Esophagus squamous epithelium (tissue), 5 donors: ENCODE results near the gene PLA2G4F. TPM values are rescaled to one million over a fixed set of nuclear protein-coding genes. Genes with fewer than 3 reads are reported as not detected.
A peak's percentile ranks its signal among the peaks of the same experiment; 100 is the strongest.

Source experiments
- DNase-seq: peaks from one replicate; lab custom pipeline; 2025; lab: John Stamatoyannopoulos, UW
- H3K27ac ChIP-seq, 4 donors: fragments of 200-600 bp; sonication (generic); one replicate each; pipeline ENCODE4 v1.5.1; 2016 to 2019; ENCODE audit warnings: mild to moderate bottlenecking in 1 of 4
- H3K27me3 ChIP-seq, 4 donors: fragments of 200-600 bp; sonication (generic); 1 replicate in 3 of 4; 2 replicates in 1 of 4; pipeline versions ENCODE4 v1.5.1 to v1.6.0; 2017 to 2021; ENCODE audit warnings: antibody characterized with exemption in 1 of 4
- H3K36me3 ChIP-seq, 3 donors: fragments of 200-600 bp; sonication (generic); one replicate each; pipeline ENCODE4 v1.5.1; 2016 to 2019
- H3K4me1 ChIP-seq, 3 donors: fragments of 200-600 bp; sonication (generic); one replicate each; pipeline ENCODE4 v1.5.1; 2017 to 2019
- H3K4me3 ChIP-seq, 4 donors: fragments of 200-600 bp; sonication (generic); 1 replicate in 3 of 4; 2 replicates in 1 of 4; pipeline ENCODE4 v1.5.1; 2016 to 2019; ENCODE audit warnings: mild to moderate bottlenecking in 2 of 4, moderate library complexity in 1 of 4
- H3K9me3 ChIP-seq, 3 donors: fragments of 200-600 bp; sonication (generic); one replicate each; pipeline ENCODE4 v1.5.1; 2016 to 2019
- POLR2A ChIP-seq, 4 donors: fragments of 450-650 bp; IDR thresholded peaks; one replicate each; pipeline ENCODE4 v1.6.1; 2017; ENCODE audit warnings: antibody characterized with exemption in 4 of 4, mild to moderate bottlenecking in 4 of 4, moderate library complexity in 3 of 4
- WGBS, 2 donors: methylation state at CpG; one replicate each; pipeline ENCODE4 v1.1.5; 2018; 5-methylcytosine and 5-hydroxymethylcytosine counted together
- intact Hi-C: fragments of 100-400 bp; cut with DNase I; formaldehyde crosslinking; loops from one replicate; pipeline ENCODE4 v1.15.0; 2022
- total RNA-seq, 4 donors: library from RNA; depleted of rRNA; stranded (reverse); fragments of >200 nt; gene quantifications; one replicate each; pipeline ENCODE4 v1.1.0, GENCODE V29; 2016
- TF ChIP-seq, protein P1 (sequence below), 6 experiments: fragments of 450-650 bp in 4 of 6; fragments of 200-600 bp in 2 of 6; sonication (generic) in 2 of 6; IDR thresholded peaks; one replicate each; pipeline ENCODE4 v1.5.1; 2016 to 2019; ENCODE audit warnings: antibody characterized with exemption in 6 of 6, mild to moderate bottlenecking in 4 of 6, moderate library complexity in 4 of 6
- donor health status: DM: yes; HTN: yes; CAD: no.

PLA2G4F gene
- total RNA-seq, 4 donors from 2014 or later: 7.4 to 28.2 (median 21.2) TPM

DNA sequence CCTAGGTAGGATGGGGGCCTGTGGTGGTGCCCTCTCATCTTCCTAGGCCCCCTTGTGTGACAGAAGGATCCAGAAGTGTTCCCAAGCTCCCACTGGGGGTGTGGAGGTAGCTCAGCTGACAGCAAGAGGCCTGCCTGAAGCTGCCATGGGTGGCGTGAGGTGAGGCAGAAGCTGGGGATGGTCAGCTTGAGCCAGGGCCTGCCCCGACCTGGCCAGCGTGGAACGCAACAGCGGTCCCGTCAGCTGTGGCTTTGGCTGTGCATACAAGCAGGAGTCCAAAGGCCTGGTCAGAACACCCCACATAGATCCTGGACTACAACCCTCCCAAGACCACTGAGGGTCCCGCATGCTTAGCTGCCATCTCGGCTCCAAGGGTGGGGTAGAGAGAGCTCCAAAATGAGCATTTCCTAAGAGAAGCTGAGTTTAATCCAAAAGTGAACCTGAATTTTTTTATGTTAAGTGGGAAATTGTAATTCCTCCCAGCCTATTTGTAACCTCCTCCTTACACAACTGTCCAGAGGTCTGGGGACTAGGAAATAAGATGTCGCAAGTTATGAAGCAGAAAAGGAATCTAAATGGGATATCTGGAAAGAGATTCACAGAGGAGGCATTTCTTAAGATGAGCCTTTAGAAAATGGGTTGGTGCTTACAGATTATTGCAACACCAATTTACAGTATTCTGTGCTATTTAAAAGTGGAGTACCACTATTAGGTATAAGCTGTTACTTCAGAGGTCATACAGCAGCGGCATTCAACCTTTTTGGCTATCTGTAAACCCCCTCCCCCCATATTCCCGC lies 52.1 kb downstream of the PLA2G4F start:
- H3K27ac ChIP-seq: no peak overlapping the region
- 91 to 92% methylated on average over 4 to 7 of the region's 11 CpGs for WGBS, 2 donors
- no peak overlapping the region for H3K4me3 ChIP-seq
- DNase-seq: no peak
- no peaks in the 10 kb centered on the region for H3K9me3 ChIP-seq
- peaks cover 0 to 30% (median 10%) of the 10 kb centered on the region in 3 donors for H3K4me1 ChIP-seq
- TF ChIP-seq, protein P1, sequence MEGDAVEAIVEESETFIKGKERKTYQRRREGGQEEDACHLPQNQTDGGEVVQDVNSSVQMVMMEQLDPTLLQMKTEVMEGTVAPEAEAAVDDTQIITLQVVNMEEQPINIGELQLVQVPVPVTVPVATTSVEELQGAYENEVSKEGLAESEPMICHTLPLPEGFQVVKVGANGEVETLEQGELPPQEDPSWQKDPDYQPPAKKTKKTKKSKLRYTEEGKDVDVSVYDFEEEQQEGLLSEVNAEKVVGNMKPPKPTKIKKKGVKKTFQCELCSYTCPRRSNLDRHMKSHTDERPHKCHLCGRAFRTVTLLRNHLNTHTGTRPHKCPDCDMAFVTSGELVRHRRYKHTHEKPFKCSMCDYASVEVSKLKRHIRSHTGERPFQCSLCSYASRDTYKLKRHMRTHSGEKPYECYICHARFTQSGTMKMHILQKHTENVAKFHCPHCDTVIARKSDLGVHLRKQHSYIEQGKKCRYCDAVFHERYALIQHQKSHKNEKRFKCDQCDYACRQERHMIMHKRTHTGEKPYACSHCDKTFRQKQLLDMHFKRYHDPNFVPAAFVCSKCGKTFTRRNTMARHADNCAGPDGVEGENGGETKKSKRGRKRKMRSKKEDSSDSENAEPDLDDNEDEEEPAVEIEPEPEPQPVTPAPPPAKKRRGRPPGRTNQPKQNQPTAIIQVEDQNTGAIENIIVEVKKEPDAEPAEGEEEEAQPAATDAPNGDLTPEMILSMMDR (IDR thresholded peaks at IDR 0.05): no peak
- no peak for TF ChIP-seq POLR2A (IDR thresholded peaks at IDR 0.05)
- intact Hi-C loops: no loop called here
- H3K27me3 ChIP-seq: no peaks in the 10 kb centered on the region
- H3K36me3 ChIP-seq: no peaks in the 10 kb centered on the region

DNA sequence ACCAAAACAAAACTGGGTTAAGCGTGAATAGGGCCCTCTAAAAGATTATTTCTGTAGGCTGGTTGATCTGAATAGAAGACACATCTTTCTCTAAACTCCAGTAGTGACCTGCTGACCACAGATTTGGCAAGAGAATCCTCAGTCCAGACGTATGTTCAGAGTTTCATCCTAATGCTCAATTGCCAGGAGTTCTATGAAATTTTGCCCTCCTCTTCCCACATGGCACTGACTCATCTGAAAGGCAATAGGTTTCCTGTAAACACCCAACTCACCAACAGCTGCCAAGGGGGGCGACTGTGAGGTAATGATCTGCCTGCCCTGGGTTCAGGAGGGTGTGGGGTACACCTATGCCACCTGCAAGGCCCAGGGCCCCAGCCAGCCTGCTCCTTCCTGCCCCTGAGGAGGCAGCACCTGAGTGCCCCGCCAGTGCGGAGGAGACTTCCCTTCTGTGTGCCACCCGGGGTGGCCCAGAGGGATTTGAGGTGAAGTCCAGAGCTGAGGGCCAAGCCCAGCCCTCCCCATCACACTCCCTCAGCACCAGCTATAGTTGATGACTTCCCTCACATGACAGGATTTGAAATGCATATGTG lies 53.7 kb downstream of the PLA2G4F start:
- no peak for DNase-seq
- H3K4me1 ChIP-seq: peaks cover 0 to 27% (median 10%) of the 10 kb centered on the region in 3 donors

DNA sequence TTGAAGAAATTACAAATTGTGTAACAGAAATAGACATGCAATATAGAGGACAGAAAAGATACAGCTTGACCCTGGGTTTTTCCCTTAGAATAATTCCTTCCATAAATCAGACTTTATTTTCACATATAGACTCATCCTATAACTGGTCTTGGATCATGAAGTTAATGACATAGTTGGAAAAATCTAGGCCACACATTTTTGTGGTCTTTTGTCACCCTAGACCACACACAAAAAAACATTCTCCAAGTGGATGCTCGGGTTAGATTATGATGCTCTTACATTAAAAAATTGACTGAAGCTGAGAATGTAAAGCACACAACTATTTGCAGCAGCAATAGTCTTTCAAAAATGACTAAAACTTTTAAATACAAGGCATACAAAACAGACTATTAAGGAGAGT lies 54.6 kb downstream of the PLA2G4F start:
- no peaks in the 10 kb centered on the region for H3K27me3 ChIP-seq
- H3K9me3 ChIP-seq: no peaks in the 10 kb centered on the region
- H3K27ac ChIP-seq: no peak overlapping the region
- no peak for DNase-seq
- no peak for TF ChIP-seq POLR2A (IDR thresholded peaks at IDR 0.05)
- TF ChIP-seq, protein P1 (IDR thresholded peaks at IDR 0.05): no peak
- H3K4me3 ChIP-seq: no peak overlapping the region
- 74 to 83% methylated on average over 1 of the region's 1 CpG for WGBS, 2 donors
- no peaks in the 10 kb centered on the region for H3K36me3 ChIP-seq
- intact Hi-C loops: no loop called here
- peaks cover 0 to 18% (median 5%) of the 10 kb centered on the region in 3 donors for H3K4me1 ChIP-seq

More for the DNA sequence above, 53.7 kb downstream of the PLA2G4F start:
- Histone ChIP-seq H3K27me3 (no peaks in the 10 kb centered on the region), H3K4me3 (no peak overlapping the region), H3K27ac (no peak overlapping the region), H3K9me3 (no peaks in the 10 kb centered on the region), H3K36me3 (no peaks in the 10 kb centered on the region)
- intact Hi-C loops: no loop called here
- TF ChIP-seq, protein P1 (IDR thresholded peaks at IDR 0.05): no peak
- no peak for TF ChIP-seq POLR2A (IDR thresholded peaks at IDR 0.05)
- WGBS, 2 donors: 65 to 69% methylated on average over 4 to 5 of the region's 6 CpGs

DNA sequence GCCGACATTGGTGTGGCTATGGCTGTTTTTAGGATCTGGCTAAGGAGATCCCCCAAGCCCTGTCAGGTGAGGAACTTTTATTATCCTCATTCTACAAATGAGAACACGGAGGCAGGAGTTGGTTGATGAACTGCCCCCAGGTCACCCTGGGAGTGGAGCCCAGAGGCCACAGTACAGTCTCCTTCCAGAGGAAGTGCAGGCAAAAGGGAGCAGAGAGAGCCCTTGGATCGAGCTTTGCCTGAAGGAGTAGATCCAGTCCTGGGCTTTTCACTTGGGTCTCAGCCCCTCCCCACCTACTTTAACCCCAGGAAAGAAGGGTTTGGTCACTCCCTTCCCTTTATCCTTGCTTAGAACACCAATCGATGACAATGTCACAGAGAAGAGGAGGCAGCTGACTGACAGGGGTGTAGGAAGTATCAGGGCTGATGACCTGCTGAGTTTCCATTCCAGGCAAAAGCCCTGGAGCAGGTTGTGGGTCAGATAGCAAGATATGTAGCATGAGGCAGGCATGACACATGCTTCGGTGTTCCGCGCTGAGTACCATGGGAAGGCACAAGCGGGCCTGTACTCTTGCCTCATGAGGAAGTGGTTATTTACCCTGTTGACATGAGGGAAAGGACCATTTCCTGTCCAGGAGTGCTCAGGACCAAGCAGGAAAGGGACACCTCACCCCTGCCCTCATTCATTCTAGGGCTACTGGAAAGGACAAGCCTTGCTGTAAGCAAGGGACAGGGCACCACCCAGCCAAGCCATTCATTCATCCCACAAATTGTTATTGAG lies 56.2 kb downstream of the PLA2G4F start:
- peaks cover 0 to 5% (median 2%) of the 10 kb centered on the region in 3 donors for H3K4me1 ChIP-seq
- no peaks in the 10 kb centered on the region for H3K27me3 ChIP-seq
- TF ChIP-seq POLR2A (IDR thresholded peaks at IDR 0.05): no peak
- TF ChIP-seq, protein P1 (IDR thresholded peaks at IDR 0.05): no peak
- H3K9me3 ChIP-seq: no peaks in the 10 kb centered on the region
- no peaks in the 10 kb centered on the region for H3K36me3 ChIP-seq
- intact Hi-C loops: no loop called here
- DNase-seq: no peak
- 45 to 72% methylated on average over 6 to 7 of the region's 8 CpGs for WGBS, 2 donors
- peak overlapping the region in 2 of 4 donors; percentile 21 to 37 for H3K27ac ChIP-seq
- no peak overlapping the region for H3K4me3 ChIP-seq
